ENCODE measurements around the gene DNAH1. TPM values are rescaled to one million over a fixed set of nuclear protein-coding genes. Genes with fewer than 3 reads are reported as not detected.
A peak's percentile ranks its signal among the peaks of the same experiment; 100 is the strongest.

The DNAH1 gene
- total RNA-seq, 8 experiments from 2014 or later: 1.1 to 5.9 (median 3.1) TPM

DNA sequence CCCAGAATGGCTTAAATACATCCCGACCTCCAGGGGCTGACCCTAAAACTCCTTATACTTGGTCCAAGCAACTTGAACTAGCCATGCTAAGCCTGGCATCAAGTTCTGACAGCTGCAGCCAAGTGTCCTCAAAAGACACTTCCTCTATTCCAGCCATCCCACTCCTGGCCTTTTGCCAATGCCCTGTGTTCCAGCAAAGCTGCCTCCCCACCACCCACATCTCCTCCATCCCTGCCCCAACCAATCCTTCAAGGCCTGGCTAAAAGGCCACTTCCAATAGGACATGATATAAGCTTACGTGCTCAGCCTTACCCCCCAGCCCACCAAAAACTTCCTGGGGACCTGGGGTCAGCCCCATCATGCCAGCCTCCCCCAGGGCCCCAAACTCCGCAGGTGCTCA, 87.8 kb downstream of the DNAH1 start:
- ATAC-seq (replicated peaks in 6 of 8): no peak
- H3K27ac ChIP-seq: no peak overlapping the region
- peaks cover 4 to 7% of the 10 kb centered on the region in 2 donors for H3K4me1 ChIP-seq (replicated peaks in 1 of 2)
- H3K4me3 ChIP-seq: no peak overlapping the region
- in situ Hi-C loops (cut with MboI; ENCODE audit: low pct_unique_long_range_greater_than_20kb in 2 of 9, low sequenced_read_pairs in 9 of 9, unreplicated experiment in 9 of 9): no loop called here
- WGBS, 10 experiments: 80 to 100% (median 81%) methylated on average over 1 to 2 of the region's 3 CpGs; no CpG with 5 or more reads in 4 of the 10 experiments

DNA sequence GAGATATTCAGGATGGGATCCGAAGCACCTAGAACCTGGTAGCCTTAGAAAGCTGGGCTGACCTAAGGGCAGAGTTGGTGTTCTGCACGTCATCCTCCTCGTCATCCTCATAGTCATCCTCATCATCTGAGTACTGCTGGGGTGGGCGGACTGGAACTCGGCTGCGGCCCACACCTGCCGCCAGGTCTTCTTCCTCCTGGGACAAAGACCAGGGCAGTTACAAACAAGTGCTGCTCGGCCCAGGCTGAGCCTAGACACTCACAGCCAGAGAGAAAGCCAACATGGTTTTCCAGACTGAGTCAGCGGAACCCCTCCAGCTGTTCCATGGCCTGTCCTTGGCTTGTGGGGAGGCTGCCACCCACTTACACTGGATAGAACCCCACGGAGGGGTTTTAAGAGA, 88.3 kb downstream of the DNAH1 start:
- 79 to 100% (median 100%) methylated on average over 1 to 7 of the region's 10 CpGs; no CpG with 5 or more reads in 3 of the 10 experiments for WGBS, 10 experiments

DNA sequence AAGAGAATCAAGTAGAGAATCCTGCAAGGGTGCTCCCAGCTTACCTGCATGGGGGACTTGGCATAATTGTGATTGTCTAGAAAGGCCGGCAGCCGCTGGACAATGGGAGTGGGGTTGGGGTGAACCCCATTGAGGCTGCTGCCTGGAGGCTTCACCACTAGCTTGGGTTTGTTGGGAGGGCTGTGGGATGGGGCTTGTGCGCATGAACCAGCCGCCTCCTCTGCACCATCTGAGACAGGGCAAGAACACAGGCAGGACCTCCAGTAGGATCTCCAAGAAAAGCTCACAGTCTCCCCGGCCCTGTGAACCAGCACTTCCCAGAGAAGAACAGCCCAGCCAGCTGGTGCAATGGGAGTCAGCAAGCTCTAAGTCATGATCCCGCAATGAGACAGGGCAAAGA, 88.9 kb downstream of the DNAH1 start:
- Histone ChIP-seq H3K4me1 (replicated peaks in 1 of 2) (peaks cover 6 to 9% of the 10 kb centered on the region in 2 donors), H3K4me3 (no peak overlapping the region), H3K27ac (no peak overlapping the region)
- in situ Hi-C loops (cut with MboI; ENCODE audit: low pct_unique_long_range_greater_than_20kb in 2 of 9, low sequenced_read_pairs in 9 of 9, unreplicated experiment in 9 of 9): no loop called here
- no peak for ATAC-seq (replicated peaks in 6 of 8)
- 87 to 100% (median 95%) methylated on average over 1 to 6 of the region's 6 CpGs; no CpG with 5 or more reads in 2 of the 10 experiments for WGBS, 10 experiments

More for the DNA sequence above, 88.3 kb downstream of the DNAH1 start:
- no peak for ATAC-seq (replicated peaks in 6 of 8)
- Histone ChIP-seq H3K4me1 (replicated peaks in 1 of 2) (peaks cover 6 to 9% of the 10 kb centered on the region in 2 donors), H3K4me3 (no peak overlapping the region), H3K27ac (no peak overlapping the region)
- in situ Hi-C loops (cut with MboI; ENCODE audit: low pct_unique_long_range_greater_than_20kb in 2 of 9, low sequenced_read_pairs in 9 of 9, unreplicated experiment in 9 of 9): no loop called here

DNA sequence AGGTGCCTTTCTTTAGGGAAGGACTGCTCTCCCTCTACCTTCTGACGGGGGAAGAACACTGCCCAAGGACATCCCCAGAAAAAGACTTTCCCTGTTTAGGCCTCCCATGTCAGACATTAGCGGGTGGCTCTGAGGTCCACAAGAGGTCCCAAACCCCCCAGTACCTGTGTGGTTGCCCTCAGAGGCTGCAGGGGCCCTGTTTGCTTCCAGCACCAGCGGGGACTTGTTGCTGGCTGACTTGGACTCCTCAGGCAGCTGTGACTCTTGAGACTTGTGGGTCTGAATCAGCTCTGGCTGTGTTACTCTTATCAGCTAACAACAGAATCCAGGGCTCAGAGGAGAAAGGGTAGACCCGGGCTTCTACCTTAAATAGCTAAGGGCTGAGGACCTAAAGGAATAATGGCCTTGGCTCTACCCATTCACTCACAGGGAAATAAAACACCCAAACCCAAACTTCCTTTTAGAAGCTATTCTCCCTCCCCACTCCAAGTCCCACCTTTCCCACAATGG, 89.5 kb downstream of the DNAH1 start:
- WGBS, 10 experiments: 80 to 100% (median 93%) methylated on average over 2 to 3 of the region's 4 CpGs; no CpG with 5 or more reads in 4 of the 10 experiments
- in situ Hi-C loops (cut with MboI; ENCODE audit: low pct_unique_long_range_greater_than_20kb in 2 of 9, low sequenced_read_pairs in 9 of 9, unreplicated experiment in 9 of 9): no loop called here
- H3K4me3 ChIP-seq: no peak overlapping the region
- no peak overlapping the region for H3K27ac ChIP-seq
- H3K4me1 ChIP-seq (replicated peaks in 1 of 2): peaks cover 6 to 9% of the 10 kb centered on the region in 2 donors
- ATAC-seq (replicated peaks in 6 of 8): no peak

DNA sequence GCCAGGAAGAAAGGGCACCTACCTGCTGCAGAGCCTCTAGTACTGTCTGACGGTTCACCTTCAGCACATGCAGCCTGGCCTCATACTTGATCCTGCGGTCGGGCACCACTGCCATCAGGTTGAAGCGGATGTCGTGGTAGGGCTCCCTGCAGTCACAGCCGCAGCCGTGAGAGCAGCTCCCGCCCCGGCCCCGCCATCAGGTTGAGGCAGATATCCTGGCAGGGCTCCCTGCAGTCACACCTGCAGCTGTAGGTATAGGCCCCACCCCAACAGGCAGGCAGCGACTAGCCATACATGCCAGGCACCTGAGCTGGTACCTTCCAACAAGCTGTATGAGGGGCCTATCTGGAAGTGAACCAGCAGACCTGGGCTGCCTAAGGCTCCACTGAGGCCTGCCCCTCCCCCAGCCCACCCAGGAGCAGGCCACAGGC, 90.1 kb downstream of the DNAH1 start:
- no peak overlapping the region for H3K4me3 ChIP-seq
- peaks cover 6 to 9% of the 10 kb centered on the region in 2 donors for H3K4me1 ChIP-seq (replicated peaks in 1 of 2)
- in situ Hi-C loops (cut with MboI; ENCODE audit: low pct_unique_long_range_greater_than_20kb in 2 of 9, low sequenced_read_pairs in 9 of 9, unreplicated experiment in 9 of 9): no loop called here
- ATAC-seq (replicated peaks in 6 of 8): no peak
- no peak overlapping the region for H3K27ac ChIP-seq
- 80 to 100% (median 93%) methylated on average over 1 to 3 of the region's 11 CpGs; no CpG with 5 or more reads in 7 of the 10 experiments for WGBS, 10 experiments

DNA sequence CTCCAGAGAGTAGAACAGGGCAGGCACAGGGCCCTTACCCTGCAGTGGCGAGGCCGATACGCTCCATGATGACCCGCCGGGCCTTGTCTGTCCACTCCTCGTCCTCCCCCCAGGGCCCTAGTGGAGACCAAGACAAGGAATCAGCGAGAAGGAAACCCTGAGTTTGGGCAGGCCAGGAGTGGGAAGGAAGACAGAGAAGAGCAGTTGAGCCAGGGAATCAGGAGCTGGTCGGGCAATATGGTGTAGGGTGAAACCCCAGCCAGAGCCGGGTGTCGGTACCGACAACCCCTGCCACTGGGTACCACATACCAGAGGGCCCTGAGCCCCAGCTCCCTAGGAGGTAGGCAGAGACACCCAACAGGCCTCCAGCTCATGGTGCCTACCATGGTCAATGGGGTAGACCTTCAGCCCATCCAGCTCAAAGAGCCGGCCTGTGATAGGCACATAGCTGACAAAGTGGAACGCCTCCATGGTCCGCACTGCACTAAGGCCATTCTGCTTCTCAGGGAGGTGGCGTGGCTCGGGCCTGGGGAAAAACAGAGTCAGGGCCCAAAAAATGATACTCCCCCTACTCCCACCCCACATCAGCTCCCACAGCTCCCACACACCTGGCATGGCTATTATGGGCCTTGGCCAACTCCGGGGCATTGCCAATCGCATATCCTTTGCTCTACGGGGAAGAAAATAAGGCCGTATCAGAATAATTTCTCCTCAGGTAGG, 90.8 kb downstream of the DNAH1 start:
- in situ Hi-C loops (cut with MboI; ENCODE audit: low pct_unique_long_range_greater_than_20kb in 2 of 9, low sequenced_read_pairs in 9 of 9, unreplicated experiment in 9 of 9): no loop called here
- ATAC-seq (replicated peaks in 6 of 8): no peak
- H3K4me3 ChIP-seq: no peak overlapping the region
- H3K27ac ChIP-seq: no peak overlapping the region
- 80 to 100% (median 97%) methylated on average over 1 to 10 of the region's 20 CpGs; no CpG with 5 or more reads in 4 of the 10 experiments for WGBS, 10 experiments
- H3K4me1 ChIP-seq (replicated peaks in 1 of 2): peaks cover 10 to 12% of the 10 kb centered on the region in 2 donors

DNA sequence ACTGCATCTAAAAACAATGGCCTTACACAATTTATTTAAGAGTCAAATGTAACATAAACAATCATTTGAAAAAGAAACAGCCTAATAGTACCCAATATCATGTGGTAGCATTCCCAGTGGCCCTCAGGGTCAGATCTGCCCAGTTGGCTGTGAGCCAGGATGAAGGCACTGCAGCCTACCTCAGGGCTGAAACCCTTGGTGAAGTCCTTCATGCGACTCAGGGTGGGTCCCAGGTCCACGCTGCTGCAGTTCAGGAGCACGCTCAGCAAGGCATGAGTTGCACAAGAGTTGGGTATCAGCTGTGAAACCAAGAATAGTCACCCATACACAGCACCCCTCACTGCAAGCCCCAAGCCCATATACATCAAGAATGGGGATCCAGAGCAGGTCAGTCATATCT, 91.7 kb downstream of the DNAH1 start:
- ATAC-seq (replicated peaks in 6 of 8): no peak
- WGBS, 10 experiments: 93 to 100% (median 100%) methylated on average over 1 to 2 of the region's 3 CpGs; no CpG with 5 or more reads in 5 of the 10 experiments
- no peak overlapping the region for H3K4me3 ChIP-seq

DNA sequence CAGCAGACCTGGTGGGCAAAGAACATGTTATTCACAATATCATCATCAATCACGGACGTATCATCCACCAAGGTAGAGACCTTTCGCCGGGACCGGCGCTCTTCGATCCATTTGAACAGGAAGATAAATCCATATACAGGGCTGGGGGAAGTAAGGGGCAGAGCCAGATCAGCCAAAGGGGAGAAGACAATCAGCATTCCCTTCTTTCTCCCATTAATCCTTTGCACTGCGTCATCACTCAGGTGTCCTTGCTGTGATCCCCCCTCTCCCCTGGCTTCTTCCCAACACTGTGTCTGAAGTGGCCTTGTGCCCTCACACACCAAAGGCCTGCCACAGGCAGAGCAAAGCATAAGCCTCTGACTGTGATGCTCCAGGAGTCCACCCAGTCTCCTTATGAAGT, 92.3 kb downstream of the DNAH1 start:
- in situ Hi-C loops (cut with MboI; ENCODE audit: low pct_unique_long_range_greater_than_20kb in 2 of 9, low sequenced_read_pairs in 9 of 9, unreplicated experiment in 9 of 9): no loop called here
- Histone ChIP-seq H3K4me1 (replicated peaks in 1 of 2) (peaks cover 19 to 20% of the 10 kb centered on the region in 2 donors), H3K27ac (no peak overlapping the region), H3K4me3 (peak overlapping the region in 3 of 5 donors; percentile 91 to 96 (median 93))
- WGBS, 10 experiments: 90 to 97% (median 92%) methylated on average over 2 to 8 of the region's 8 CpGs; no CpG with 5 or more reads in 4 of the 10 experiments
- no peak for ATAC-seq (replicated peaks in 6 of 8)

More for the DNA sequence above, 91.7 kb downstream of the DNAH1 start:
- in situ Hi-C loops (cut with MboI; ENCODE audit: low pct_unique_long_range_greater_than_20kb in 2 of 9, low sequenced_read_pairs in 9 of 9, unreplicated experiment in 9 of 9): no loop called here
- peaks cover 18 to 19% of the 10 kb centered on the region in 2 donors for H3K4me1 ChIP-seq (replicated peaks in 1 of 2)
- H3K27ac ChIP-seq: no peak overlapping the region

DNA sequence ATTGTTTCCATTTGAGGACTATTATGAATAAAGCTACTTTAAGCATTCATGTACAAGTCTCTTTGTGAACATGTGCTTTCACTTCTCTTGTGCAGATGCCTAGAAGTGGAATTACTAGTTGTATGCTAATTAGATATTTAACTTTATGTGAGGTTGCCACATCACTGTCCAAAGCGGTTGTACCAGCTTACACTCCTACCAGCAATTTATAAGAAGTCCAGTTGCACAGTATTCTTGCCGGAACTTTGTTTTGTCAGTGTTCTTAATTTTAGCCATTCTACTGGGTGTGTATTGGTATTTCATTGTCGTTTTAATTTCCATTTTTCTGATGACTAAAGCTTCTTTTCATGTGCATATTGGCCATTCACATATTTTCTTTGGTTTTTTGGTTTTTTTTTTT, 99.7 kb downstream of the DNAH1 start:
- H3K4me3 ChIP-seq: no peak overlapping the region
- ATAC-seq (replicated peaks in 6 of 8): peak in 3 of 8 experiments; percentile 58 to 77 (median 71)
- H3K4me1 ChIP-seq (replicated peaks in 1 of 2): peaks cover 10 to 14% of the 10 kb centered on the region in 2 donors
- 0 to 100% (median 82%) methylated on average over 1 to 3 of the region's 3 CpGs for WGBS, 10 experiments
- no peak overlapping the region for H3K27ac ChIP-seq
- in situ Hi-C loops (cut with MboI; ENCODE audit: low pct_unique_long_range_greater_than_20kb in 2 of 9, low sequenced_read_pairs in 9 of 9, unreplicated experiment in 9 of 9): no loop called here

DNA sequence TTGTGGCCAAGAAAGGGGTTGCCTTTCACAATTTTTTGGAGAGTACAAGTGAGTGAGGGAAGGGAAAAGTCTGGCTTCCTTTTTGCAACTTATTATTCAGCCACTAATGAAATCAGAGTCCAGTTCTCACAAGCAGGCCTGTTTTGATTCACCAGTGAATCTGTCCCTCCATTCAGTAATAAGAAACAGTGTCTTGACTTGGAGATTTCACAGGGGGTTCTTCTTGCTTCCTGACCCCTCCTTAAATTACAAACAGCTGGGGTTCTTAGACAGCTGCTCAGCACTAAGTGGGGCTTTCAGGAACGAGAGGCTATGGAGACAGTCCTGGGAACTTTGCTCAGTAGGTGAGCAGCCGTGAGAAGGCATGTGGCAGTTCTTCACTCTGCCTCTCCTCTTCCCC, 104.3 kb downstream of the DNAH1 start:
- no peak for ATAC-seq (replicated peaks in 6 of 8)
- Histone ChIP-seq H3K4me1 (replicated peaks in 1 of 2) (no peaks in the 10 kb centered on the region), H3K27ac (no peak overlapping the region), H3K4me3 (no peak overlapping the region)
- in situ Hi-C loops (cut with MboI; ENCODE audit: low pct_unique_long_range_greater_than_20kb in 2 of 9, low sequenced_read_pairs in 9 of 9, unreplicated experiment in 9 of 9): no loop called here
- 43 to 60% (median 58%) methylated on average over 1 to 2 of the region's 2 CpGs; no CpG with 5 or more reads in 7 of the 10 experiments for WGBS, 10 experiments

DNA sequence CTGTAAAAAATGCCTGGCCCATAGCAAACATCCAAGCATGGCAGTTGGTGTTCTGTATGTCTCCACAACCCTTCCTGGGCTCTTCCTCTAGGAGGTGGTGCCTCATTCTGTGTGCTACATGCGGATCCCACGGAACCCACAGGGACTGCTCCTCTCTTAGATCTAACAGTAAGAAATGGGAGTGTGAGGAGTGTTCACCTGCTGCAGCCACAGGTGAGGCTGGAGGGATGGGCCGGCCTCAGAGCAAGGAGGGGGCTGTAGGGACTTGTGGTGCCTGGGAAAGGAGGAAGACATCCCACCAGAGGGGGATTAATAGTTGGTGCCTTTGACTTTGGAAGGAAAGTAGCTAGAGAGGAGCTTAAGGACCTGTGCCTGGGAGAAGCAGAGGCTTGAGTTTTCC, 106.5 kb downstream of the DNAH1 start:
- WGBS, 10 experiments: 60 to 100% (median 90%) methylated on average over 1 to 3 of the region's 3 CpGs; no CpG with 5 or more reads in 5 of the 10 experiments
- no peaks in the 10 kb centered on the region for H3K4me1 ChIP-seq (replicated peaks in 1 of 2)
- in situ Hi-C loops (cut with MboI; ENCODE audit: low pct_unique_long_range_greater_than_20kb in 2 of 9, low sequenced_read_pairs in 9 of 9, unreplicated experiment in 9 of 9): no loop called here
- H3K27ac ChIP-seq: no peak overlapping the region
- H3K4me3 ChIP-seq: no peak overlapping the region
- ATAC-seq (replicated peaks in 6 of 8): no peak

DNA sequence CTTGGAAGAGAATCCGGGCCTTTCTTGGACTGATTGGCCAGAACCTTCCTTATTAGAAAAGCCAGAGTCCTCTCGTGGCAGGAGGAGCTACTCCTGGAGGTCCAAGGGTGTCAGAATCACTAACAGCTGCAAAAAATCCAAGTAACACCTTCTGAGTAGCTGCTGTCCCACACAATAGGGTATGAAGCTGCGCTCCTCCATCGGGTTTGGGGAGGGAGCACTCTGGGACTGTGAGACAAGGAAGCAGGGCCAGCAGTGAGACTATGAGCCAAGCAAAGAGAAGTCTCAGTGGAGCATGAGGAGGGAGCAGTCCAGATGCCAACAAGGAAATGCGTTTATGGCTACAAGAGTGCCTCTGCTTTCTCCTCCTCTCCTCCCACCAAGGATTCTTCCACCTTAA, 107.1 kb downstream of the DNAH1 start:
- no peak for ATAC-seq (replicated peaks in 6 of 8)
- in situ Hi-C loops (cut with MboI; ENCODE audit: low pct_unique_long_range_greater_than_20kb in 2 of 9, low sequenced_read_pairs in 9 of 9, unreplicated experiment in 9 of 9): no loop called here
- Histone ChIP-seq H3K4me1 (replicated peaks in 1 of 2) (no peaks in the 10 kb centered on the region), H3K4me3 (no peak overlapping the region), H3K27ac (no peak overlapping the region)
- WGBS, 10 experiments: 15 to 76% (median 54%) methylated on average over 1 to 4 of the region's 5 CpGs; no CpG with 5 or more reads in 2 of the 10 experiments

DNA sequence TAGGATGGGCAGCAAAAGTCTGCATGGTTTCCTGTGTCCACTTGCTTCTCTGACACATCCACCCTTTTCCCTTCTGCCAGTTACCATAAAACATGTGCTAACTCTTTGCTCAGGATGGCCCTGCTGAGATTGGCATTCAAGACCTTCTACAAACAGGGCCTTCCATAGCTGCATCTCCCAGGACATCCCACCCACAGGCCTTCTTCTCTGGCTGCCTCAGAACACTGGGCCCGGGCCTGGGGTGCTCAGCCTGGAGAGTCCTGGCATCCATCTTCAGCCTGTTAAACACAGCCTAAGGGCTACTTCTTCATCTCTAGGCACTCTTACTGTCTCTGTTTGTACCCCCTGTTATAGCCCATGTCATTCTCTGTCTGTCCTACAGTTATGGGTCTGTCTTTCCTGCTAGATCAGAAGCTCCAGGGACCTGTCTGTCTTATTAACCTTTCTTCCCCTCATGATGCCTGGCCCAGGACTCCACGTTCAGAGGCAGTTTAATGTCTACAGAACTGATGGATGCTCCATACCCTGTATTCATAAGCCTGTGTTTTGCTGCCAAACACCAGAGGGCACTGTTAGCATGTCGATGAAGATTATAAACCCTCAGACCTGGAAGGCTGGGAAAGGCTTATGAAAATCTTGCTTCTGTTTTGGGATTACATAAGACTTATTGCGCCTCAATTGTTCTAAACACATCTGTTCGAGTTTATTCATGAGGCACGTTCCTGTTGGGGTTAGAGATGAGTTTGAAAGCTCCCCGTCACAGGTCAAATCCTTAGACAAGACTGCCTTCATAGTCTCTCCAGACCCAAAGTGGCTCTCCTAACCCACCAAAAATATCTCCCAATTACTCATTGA, 112.3 kb downstream of the DNAH1 start:
- H3K27ac ChIP-seq: no peak overlapping the region

More for the DNA sequence above, 112.3 kb downstream of the DNAH1 start:
- 0 to 30% (median 6%) methylated on average over 1 to 6 of the region's 7 CpGs; no CpG with 5 or more reads in 2 of the 10 experiments for WGBS, 10 experiments
- ATAC-seq (replicated peaks in 6 of 8): peak; percentile 88 to 98 (median 96)
- H3K4me3 ChIP-seq: no peak overlapping the region
- in situ Hi-C loops (cut with MboI; ENCODE audit: low pct_unique_long_range_greater_than_20kb in 2 of 9, low sequenced_read_pairs in 9 of 9, unreplicated experiment in 9 of 9): no loop called here
- peaks cover 9 to 14% of the 10 kb centered on the region in 2 donors for H3K4me1 ChIP-seq (replicated peaks in 1 of 2)
